Natural killer cell treated with Interleukin-12 subunit alpha and Interleukin-12 subunit beta and Interleukin-15 and Interleukin-18, amount 100 ng/mL, for 72 hours (primary cell): ENCODE results near the gene SLC24A3. TPM values are rescaled to one million over a fixed set of nuclear protein-coding genes. Genes with fewer than 3 reads are reported as not detected.

Source experiments
- ATAC-seq, 2 donors: fragments of 150-1000 bp; cut with Tn5 transposase in 1 of 2; sonication (Bioruptor Pico), chemical (Tn5 transposase) in 1 of 2; 2 replicates each; pipeline ENCODE4 v1.10.0; 2021
- DNase-seq: peaks from one replicate; pipeline ENCODE4 v3.0.0; 2022; ENCODE audit warnings: low spot score
- H3K27ac Mint-ChIP-seq, 2 donors: 1 replicate in 1 of 2; 2 replicates in 1 of 2; pipeline ENCODE4 v1.8.0; 2022; ENCODE audit warnings: mixed read lengths in 2 of 2, mild to moderate bottlenecking in 1 of 2, moderate library complexity in 1 of 2
- H3K27me3 Mint-ChIP-seq, 2 donors: 1 replicate in 1 of 2; 2 replicates in 1 of 2; pipeline ENCODE4 v1.8.0; 2022; ENCODE audit warnings: mixed read lengths in 2 of 2
- H3K36me3 Mint-ChIP-seq: one replicate; pipeline ENCODE4 v1.8.0; 2022; ENCODE audit warnings: mixed read lengths
- H3K4me1 Mint-ChIP-seq, 2 donors: 1 replicate in 1 of 2; 2 replicates in 1 of 2; pipeline ENCODE4 v1.8.0; 2022; ENCODE audit warnings: low read depth in 2 of 2, mixed read lengths in 2 of 2, mild to moderate bottlenecking in 1 of 2
- H3K4me3 Mint-ChIP-seq: one replicate; pipeline ENCODE4 v1.8.0; 2022; ENCODE audit warnings: mixed read lengths
- H3K9me3 Mint-ChIP-seq: 2 replicates; pipeline ENCODE4 v1.8.0; 2022; ENCODE audit warnings: mixed read lengths
- total RNA-seq, 2 donors: library from RNA; stranded (reverse); gene quantifications; one replicate each; pipeline ENCODE4 v1.2.3, GENCODE V29; 2022

The SLC24A3 gene
- total RNA-seq, 2 donors from 2014 or later, result 1.4 TPM; not detected in 1

GRCh38 chr20:19598117-19598850 is 385.8 kb downstream of the SLC24A3 start:
- no peak for DNase-seq
- Mint-ChIP-seq H3K36me3 (no peaks in the 10 kb centered on the region), H3K27ac (no peak overlapping the region), H3K4me3 (no peak overlapping the region), H3K4me1 (no peaks in the 10 kb centered on the region), H3K27me3 (peaks cover 7 to 9% of the 10 kb centered on the region in 2 donors), H3K9me3 (no peaks in the 10 kb centered on the region)
- ATAC-seq, result no peak

GRCh38 chr20:19599200-19599599 is 386.8 kb downstream of the SLC24A3 start:
- ATAC-seq, result peak in 1 of 2 donors; percentile 42
- no peak for DNase-seq
- H3K4me1 Mint-ChIP-seq, result no peaks in the 10 kb centered on the region
- H3K27me3 Mint-ChIP-seq, result peaks cover 9% of the 10 kb centered on the region in 2 donors
- no peaks in the 10 kb centered on the region for H3K36me3 Mint-ChIP-seq
- no peak overlapping the region for H3K4me3 Mint-ChIP-seq
- H3K27ac Mint-ChIP-seq, result no peak overlapping the region
- H3K9me3 Mint-ChIP-seq, result no peaks in the 10 kb centered on the region

DNA sequence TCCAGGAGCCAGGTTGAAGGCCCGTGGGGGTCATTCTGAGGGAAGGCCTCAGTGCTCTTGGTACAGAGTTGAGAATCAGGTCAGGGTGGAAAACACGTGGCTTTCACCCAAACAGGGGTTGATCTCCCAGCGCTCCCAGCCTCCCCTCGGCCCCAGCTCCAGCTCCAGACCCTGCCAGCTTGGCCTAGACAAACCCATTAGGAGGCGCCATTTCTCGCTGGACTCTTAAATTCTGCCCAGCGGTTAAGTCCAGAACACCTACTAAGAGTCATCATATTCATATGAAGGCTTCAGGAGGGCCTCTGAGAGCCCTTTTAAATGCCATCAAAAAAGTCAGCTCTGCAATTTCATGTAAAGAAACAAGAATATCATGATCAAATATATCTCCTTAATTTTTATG is 387.6 kb downstream of the SLC24A3 start:
- Mint-ChIP-seq H3K27me3 (peaks cover 9 to 13% of the 10 kb centered on the region in 2 donors), H3K4me3 (no peak overlapping the region), H3K36me3 (no peaks in the 10 kb centered on the region), H3K27ac (no peak overlapping the region), H3K9me3 (no peaks in the 10 kb centered on the region), H3K4me1 (no peaks in the 10 kb centered on the region)
- DNase-seq, result no peak
- no peak for ATAC-seq

DNA sequence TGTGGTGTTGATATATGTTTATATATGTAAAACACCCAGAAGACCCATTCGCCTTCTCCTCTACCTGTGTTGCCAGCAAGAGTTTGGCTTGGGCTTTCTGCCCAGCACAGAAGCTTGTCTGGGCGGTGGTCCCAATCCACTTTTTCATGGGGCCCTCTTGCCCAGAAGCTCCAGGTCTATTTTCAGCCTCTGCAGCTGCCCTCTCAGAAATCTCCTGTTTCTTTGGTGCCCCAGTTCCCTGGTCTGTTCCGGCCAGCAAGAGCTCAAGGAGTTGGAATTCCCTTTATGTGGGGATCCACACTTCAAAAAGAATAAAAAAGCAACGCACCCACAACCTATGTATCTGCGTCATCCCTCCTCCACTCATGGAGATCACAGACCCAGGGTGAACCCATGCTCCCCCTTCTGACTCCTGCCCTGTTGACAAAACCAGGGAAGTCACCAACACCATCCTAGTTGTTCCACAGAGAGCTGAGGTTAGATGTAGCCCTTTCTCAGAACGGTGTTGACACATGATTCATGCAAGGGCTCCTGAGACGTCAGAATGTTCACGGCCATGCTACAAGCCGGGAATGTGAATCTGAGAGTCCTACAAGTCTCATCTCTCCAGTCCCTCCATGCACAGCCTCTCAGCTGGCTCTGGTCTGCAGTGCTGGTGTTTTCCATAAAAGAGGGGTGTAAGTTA is 388.8 kb downstream of the SLC24A3 start:
- Mint-ChIP-seq H3K4me1 (no peaks in the 10 kb centered on the region), H3K9me3 (no peaks in the 10 kb centered on the region), H3K27me3 (peaks cover 0 to 9% of the 10 kb centered on the region in 2 donors), H3K4me3 (no peak overlapping the region), H3K36me3 (no peaks in the 10 kb centered on the region), H3K27ac (no peak overlapping the region)
- DNase-seq (no peak), ATAC-seq (no peak)

GRCh38 chr20:19602675-19603375 is 390.4 kb downstream of the SLC24A3 start:
- H3K27me3 Mint-ChIP-seq, result peaks cover 9 to 13% of the 10 kb centered on the region in 2 donors
- no peaks in the 10 kb centered on the region for H3K36me3 Mint-ChIP-seq
- no peak overlapping the region for H3K27ac Mint-ChIP-seq
- H3K4me1 Mint-ChIP-seq, result no peaks in the 10 kb centered on the region
- DNase-seq (no peak), ATAC-seq (no peak)
- H3K9me3 Mint-ChIP-seq, result no peaks in the 10 kb centered on the region
- no peak overlapping the region for H3K4me3 Mint-ChIP-seq

DNA sequence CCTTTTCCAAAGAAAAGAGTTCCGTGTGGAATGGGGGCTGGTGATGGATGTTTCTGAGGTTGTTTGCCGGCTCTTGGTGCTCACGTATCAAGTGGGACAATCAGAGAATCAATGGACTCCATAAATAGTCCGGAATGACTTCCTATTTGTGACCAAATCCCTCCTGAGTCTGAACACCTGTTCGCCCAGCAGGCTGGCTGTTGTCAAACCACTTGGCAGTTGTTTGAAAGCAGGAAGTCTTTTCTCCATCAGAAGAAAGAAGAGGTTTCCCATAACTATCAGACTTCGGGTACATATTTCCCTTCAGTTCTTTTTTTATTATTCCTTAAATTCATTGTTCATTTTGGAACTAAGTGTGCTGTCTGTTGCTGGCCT is 390.9 kb downstream of the SLC24A3 start:
- no peaks in the 10 kb centered on the region for H3K4me1 Mint-ChIP-seq
- ATAC-seq (no peak), DNase-seq (no peak)
- H3K4me3 Mint-ChIP-seq, result no peak overlapping the region
- H3K9me3 Mint-ChIP-seq, result no peaks in the 10 kb centered on the region
- no peaks in the 10 kb centered on the region for H3K36me3 Mint-ChIP-seq
- no peak overlapping the region for H3K27ac Mint-ChIP-seq
- peaks cover 9 to 13% of the 10 kb centered on the region in 2 donors for H3K27me3 Mint-ChIP-seq

- no peak overlapping the region for H3K27ac Mint-ChIP-seq
- no peak for ATAC-seq
- H3K36me3 Mint-ChIP-seq, result no peaks in the 10 kb centered on the region
- H3K4me1 Mint-ChIP-seq, result no peaks in the 10 kb centered on the region
- no peak for DNase-seq
- H3K9me3 Mint-ChIP-seq, result no peaks in the 10 kb centered on the region
- no peak overlapping the region for H3K4me3 Mint-ChIP-seq
- peaks cover 18% of the 10 kb centered on the region in 2 donors for H3K27me3 Mint-ChIP-seq
Observed at GRCh38 chr20:19605786-19606485, 393.5 kb downstream of the SLC24A3 start.

- ATAC-seq (no peak), DNase-seq (no peak)
- Mint-ChIP-seq H3K36me3 (no peaks in the 10 kb centered on the region), H3K4me3 (no peak overlapping the region), H3K9me3 (no peaks in the 10 kb centered on the region), H3K4me1 (no peaks in the 10 kb centered on the region), H3K27me3 (peaks cover 21 to 44% of the 10 kb centered on the region in 2 donors), H3K27ac (no peak overlapping the region)
Observed at GRCh38 chr20:19609642-19610223, 397.3 kb downstream of the SLC24A3 start.

DNA sequence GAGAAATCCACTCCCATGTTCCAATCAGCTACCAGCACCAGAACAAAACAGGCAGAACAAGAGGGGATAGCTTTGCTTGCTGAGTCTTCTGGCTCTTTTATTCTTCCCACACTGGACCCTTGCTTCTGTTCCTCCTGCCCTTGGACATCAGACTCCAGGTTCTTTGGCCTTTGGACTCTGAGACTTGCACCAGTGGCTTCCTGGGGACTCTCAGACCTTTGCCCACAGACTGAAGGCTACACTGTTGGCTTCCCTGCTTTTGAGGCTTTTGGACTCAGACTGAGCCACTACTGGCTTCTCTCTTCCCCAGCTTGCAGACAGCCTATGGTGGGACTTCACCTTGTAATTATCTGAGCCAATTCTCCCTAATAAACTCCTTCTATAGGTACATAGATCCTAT is 403.2 kb downstream of the SLC24A3 start:
- Mint-ChIP-seq H3K27me3 (peaks cover 30 to 56% of the 10 kb centered on the region in 2 donors), H3K4me1 (no peaks in the 10 kb centered on the region), H3K4me3 (no peak overlapping the region), H3K36me3 (no peaks in the 10 kb centered on the region), H3K9me3 (no peaks in the 10 kb centered on the region), H3K27ac (no peak overlapping the region)
- ATAC-seq, result no peak
- no peak for DNase-seq

DNA sequence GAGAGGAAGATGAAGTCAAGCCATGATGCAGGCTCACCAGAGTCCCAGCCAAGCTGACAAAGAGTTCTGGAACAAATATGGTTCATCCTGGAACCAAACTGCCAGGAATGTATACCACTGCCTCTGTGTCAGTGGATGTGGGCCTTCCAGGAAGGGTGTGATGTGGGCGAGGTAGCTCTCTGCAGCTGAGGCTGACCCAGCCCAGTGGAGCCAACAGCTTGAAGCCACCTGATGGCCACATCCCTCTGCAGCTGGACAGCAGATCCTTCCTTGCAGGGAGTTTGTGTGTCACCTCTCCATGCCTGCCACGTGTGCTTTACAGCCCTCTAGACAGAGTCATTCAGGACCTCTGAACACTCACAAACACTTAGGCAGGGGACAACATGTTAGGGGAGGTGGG is 403.6 kb downstream of the SLC24A3 start:
- Mint-ChIP-seq H3K4me1 (no peaks in the 10 kb centered on the region), H3K9me3 (no peaks in the 10 kb centered on the region), H3K4me3 (no peak overlapping the region), H3K27me3 (peaks cover 30 to 61% of the 10 kb centered on the region in 2 donors), H3K36me3 (no peaks in the 10 kb centered on the region), H3K27ac (no peak overlapping the region)
- ATAC-seq (peak in 1 of 2 donors; percentile 9), DNase-seq (no peak)

GRCh38 chr20:19616620-19617019 is 404.2 kb downstream of the SLC24A3 start:
- H3K4me3 Mint-ChIP-seq, result no peak overlapping the region
- no peak for ATAC-seq

GRCh38 chr20:19617256-19617655 is 404.8 kb downstream of the SLC24A3 start:
- H3K9me3 Mint-ChIP-seq, result no peaks in the 10 kb centered on the region
- ATAC-seq (no peak), DNase-seq (no peak)
- peaks cover 32 to 65% of the 10 kb centered on the region in 2 donors for H3K27me3 Mint-ChIP-seq
- no peaks in the 10 kb centered on the region for H3K4me1 Mint-ChIP-seq
- H3K36me3 Mint-ChIP-seq, result no peaks in the 10 kb centered on the region
- no peak overlapping the region for H3K27ac Mint-ChIP-seq
- H3K4me3 Mint-ChIP-seq, result no peak overlapping the region

More at GRCh38 chr20:19616620-19617019, 404.2 kb downstream of the SLC24A3 start:
- H3K9me3 Mint-ChIP-seq, result no peaks in the 10 kb centered on the region
- peaks cover 30 to 64% of the 10 kb centered on the region in 2 donors for H3K27me3 Mint-ChIP-seq
- H3K4me1 Mint-ChIP-seq, result no peaks in the 10 kb centered on the region
- no peaks in the 10 kb centered on the region for H3K36me3 Mint-ChIP-seq
- no peak for DNase-seq
- no peak overlapping the region for H3K27ac Mint-ChIP-seq

- Mint-ChIP-seq H3K4me1 (no peaks in the 10 kb centered on the region), H3K9me3 (no peaks in the 10 kb centered on the region), H3K4me3 (no peak overlapping the region), H3K36me3 (no peaks in the 10 kb centered on the region), H3K27ac (no peak overlapping the region), H3K27me3 (peaks cover 27 to 59% of the 10 kb centered on the region in 2 donors)
- no peak for DNase-seq
- ATAC-seq, result no peak
Observed at GRCh38 chr20:19618711-19619110, 406.3 kb downstream of the SLC24A3 start.
